Stimulated activated CD8-positive, alpha-beta memory T cell treated with anti-CD3 and anti-CD28 coated beads, Interleukin-4, amount 100 ng/mL, for 4 hours (primary cell): ENCODE measurements around the gene VDAC2.

ENCODE experiments used
- DNase-seq, 2 donors: peaks; one replicate each; pipeline ENCODE4 v3.0.0-alpha.2; 2020; ENCODE audit warnings: low read depth in 2 of 2, low spot score in 1 of 2

The VDAC2 gene

DNA sequence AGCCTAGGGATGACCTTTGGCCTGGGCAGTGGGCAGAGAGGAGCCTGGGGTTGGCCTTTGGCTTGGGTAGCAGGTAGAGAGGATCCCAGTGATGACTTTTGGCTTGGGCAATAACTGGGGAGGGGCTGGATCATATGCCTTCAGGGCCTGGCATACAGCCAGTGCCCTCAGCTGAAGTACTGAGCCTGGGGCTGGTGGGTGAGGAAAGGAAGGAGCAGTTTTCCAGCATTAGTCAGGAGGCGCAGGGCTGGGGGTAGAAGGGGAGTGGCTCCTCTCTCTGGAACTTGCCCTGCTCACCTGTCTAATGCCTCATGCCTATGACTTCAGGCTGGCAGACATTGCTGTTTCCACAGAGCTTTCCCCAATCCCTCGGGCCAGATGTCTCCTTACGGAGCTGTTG is 40.3 kb downstream of the VDAC2 start:
- no peak for DNase-seq

DNA sequence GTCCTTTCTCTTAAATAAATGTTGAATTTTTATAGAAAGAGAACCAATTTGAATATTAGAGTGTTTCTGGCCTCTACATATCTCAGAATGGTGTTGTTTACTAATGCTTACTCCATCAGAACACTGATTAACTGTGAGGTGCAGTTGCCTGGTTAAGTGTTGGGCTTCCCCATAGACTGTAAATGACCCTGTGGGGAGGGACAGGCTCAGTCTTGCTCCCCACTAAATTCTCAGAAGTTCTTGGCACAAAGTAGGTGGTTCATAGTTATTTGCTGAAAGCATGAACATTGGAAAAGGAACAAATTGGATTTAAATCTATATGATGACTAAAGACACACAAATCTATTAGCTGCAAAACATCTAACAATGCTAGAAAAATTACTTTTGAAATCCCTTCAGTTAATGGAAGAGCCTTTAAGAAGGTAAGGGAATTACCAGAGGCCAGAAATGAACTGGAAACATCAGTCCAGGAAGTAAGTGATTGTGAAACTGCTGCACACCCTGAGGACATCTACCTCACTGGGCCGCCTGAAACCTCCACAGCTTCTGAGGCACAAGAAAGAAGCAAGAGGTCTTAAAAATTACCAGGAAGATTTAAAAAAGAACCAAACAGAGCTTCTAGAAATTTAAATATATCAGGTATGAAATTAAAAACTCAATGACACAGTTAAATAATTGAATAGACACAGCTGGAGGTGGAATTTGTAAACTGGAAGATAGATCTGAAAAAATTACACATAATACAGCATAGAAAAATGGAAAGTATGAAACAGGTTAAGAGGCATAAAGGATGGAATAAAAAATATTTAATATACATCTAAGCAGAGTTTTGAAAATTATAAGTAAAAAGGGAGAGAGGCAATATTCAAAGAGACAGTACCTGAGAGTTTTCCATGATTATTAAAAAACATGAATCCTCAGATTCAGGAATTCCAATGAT is 43.0 kb downstream of the VDAC2 start:
- DNase-seq, result no peak

DNA sequence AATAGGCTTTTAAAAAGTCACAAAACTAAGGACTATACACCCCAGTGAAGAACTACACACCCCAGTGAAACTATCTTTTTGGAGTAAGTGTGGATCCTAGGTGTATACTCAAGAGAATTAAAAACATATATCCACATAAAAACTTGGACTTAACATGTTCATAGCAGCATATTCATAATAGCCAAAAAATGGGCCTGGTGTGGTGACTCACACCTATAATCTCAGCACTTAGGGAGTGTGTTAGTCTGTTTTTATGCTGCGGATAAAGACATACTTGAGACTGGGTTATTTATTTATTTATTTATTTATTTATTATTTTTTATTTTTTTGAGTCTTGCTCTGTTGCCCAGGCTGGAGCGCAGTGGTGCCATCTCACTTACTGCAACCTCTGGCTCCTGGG is 44.1 kb downstream of the VDAC2 start:
- no peak for DNase-seq

DNA sequence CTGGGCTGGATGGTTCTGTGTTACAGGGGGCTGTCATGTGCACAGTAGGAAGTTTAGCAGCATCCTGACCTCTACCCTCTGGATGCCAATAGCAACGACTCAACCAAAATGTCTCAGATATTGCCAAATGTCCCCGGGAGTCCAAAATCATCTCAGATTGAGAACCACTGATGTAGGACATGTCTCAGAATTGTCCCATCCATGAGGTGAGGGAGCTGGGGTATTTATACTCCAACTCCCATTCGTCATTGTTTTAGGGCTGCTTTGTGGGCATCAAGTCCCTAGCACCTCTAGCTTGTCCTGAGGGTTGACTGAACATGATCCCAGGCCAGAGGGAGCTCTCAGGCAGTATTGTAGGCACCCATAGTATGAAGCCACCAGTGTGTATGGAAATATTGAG is 50.4 kb downstream of the VDAC2 start:
- no peak for DNase-seq

DNA sequence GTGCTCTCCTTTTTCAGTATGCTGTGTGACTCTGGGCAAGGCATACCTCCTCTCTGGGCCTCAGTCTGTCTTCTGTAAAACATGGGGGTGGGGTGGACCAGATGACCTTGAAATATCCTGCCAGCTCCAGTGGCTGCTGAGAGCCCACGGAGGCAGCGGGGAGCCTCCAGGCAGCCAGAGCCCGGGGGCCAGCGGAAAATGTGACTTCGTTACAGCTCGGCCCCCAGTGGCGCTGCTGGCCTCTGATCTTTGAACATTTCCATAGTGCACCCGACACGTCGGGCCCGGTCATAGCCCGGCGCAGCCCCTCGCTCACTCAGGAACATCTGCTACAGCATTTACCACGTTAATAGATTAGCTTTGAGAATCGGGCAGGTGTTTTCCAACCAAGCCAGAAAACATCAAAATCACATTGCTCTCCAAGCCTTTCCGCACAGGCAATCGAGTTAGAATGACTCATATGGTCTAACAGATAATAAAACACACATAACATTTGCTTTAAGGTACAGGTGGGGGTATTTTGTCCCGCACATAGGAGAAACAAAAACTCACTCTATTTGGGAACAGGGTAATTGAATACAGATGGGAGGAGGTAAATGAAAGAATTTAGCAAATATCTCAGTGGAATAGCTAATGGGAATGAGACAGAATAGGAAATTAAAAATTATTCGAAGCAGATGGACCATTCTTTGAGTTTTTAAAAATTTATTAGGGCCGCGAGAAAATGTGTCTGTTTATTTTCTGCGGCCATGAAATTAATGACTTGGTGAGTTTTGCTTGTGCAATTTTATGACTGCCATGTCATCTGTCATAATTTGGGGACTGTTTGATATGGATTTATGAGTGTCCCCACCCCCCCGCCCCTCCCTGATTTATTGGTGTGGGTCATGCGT is 51.5 kb downstream of the VDAC2 start:
- DNase-seq, result no peak

DNA sequence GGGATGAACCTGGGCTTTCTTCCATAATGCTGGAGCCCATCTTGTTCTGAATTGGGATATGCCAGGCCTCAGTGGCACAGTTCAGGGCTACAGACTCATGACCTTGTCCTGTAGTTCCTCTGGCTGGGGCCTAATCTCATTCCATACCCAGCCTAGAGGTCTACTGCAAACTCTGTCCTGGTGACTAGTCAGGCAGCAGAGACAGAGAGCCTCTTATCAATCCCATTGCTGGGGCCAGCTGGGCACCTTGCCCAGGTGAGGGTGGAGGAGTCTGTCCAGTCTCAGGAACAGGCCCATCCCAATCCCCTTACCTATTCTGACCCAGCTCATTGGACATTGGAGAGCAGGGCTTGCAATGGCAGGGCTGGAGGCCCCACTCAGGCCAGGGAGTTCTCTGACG is 53.2 kb downstream of the VDAC2 start:
- no peak for DNase-seq

DNA sequence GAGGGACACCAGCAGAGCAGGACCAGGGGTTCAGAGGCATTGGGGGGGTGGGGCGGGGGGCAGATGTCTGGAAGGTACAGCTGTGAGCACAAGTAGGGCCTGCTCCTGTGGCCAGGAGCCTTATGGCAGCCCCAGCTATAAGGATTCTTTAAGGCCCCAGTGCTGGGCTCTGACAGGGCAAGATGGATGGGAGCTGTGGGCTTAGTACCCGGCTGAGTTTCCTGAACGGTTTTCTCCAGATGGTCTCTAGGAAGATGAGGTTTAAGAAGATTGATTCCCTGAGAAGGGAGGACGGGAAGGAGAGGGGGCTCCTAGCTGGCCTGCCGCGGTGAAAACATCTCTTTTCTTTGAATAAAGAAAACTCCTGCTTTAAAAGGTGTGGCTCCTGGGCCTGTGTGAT is 55.3 kb downstream of the VDAC2 start:
- no peak for DNase-seq

DNA sequence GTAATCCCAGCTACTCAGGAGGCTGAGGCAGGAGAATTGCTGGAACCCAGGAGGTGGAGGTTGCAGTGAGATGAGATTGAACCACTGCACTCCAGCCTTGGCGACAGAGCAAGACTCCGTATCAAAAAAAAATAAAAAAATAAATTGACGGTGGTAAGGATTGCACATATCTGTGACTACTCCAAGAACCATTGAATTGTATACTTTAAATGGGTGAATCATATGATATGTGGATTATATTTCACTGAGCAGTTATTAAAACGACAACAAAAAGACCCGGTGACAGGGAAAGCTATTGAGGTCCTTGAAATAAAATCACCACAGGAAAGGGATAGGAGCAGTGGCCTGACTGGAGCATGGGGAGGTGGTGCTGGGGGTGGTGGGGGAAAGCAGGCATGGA is 56.3 kb downstream of the VDAC2 start:
- DNase-seq, result no peak

DNA sequence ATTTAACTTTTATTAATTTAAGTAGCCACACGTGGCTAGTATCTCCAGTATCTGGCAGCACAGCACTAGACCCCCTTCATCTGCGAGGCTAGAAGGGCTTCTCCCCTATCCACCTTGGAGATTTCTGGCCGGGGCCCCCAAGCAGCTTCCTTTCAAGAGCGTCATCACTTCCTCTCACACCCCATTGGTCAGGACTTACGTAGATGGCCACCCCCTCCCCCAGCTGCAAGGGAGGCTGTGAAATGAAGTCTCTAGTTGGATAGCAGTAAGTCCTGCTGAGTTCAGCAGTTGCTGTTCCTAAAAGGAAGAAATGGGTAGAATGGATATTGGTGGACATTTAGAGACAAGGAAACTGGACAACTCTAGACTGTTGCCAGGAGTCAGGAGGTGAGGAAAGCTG is 59.0 kb downstream of the VDAC2 start:
- no peak for DNase-seq

DNA sequence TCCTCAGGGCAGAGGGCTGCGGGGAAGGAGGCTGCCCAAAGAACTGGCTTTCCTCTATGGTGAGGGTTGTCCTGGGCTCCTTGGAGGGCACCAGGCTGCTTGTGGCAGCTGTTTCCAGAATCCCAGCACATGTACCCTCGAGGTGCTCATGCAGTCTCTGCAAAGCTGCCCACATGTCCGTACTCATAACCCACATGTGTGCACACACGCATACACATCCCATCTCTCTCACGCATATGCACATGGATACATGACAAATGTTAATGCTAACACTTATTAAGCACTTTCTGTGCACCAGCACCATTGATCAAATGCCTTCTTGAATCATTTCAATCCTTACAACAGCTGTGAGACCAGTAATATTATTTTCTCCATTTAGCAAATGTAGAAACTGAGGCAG is 61.5 kb downstream of the VDAC2 start:
- DNase-seq, result no peak

DNA sequence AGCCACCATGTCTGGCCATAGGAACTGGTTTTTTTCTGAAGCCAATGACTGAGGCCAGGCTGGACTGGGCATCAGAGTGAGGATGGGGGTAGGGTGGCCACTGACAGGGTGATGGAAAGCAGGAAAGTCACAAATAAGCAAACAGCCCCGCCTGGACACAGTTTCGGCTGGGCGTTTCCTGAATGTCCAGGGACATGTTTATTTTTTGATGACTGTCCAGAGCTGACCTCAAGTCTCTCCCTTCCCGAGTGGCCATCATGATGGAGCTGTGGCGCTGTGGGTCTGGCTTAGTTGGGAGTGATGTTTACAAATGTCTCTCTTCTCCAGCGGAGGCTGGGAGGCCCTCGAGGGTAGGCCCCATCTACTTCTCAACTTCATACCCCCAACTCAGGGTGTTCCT is 62.3 kb downstream of the VDAC2 start:
- DNase-seq, result no peak

DNA sequence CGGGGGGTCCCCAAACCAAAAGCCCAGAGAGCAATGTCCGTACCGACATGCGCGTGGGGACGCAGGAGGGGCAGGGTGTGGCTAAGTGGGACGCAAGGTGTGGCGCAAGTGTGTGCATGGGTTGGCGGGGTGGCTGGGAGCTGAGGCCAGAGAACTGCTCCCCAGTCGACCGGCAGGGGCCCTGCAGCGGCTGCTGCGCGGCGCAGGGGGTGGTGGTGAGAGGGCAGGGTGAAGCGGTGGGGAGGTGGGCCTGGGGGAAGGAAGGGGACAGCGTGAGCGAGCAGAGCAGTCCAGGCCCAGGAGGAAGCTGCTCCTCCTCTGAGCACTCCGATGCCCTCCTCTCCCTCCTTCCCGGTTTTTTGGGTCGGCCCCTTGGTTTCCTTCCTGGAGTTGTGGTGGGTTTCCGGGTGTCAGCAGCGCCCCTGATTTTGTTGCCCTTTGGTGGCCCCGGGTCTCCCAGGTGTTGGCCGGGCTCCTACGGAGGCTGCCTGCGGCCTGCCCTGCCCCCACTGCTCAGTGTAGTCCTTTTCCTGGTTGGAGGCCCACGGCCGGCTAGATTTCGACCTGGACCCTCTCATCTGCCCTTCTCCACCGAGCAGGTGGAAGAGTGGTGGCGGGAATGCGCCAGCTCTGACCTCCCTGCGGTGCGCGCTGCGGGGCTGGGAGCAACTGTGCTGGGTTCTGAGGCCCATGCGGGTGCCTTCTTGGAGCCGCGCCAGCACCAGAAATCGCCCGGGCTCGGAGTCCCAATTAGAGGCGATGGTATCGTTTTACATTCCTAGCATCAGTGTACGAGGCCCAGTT is 65.7 kb downstream of the VDAC2 start:
- DNase-seq, result no peak

DNA sequence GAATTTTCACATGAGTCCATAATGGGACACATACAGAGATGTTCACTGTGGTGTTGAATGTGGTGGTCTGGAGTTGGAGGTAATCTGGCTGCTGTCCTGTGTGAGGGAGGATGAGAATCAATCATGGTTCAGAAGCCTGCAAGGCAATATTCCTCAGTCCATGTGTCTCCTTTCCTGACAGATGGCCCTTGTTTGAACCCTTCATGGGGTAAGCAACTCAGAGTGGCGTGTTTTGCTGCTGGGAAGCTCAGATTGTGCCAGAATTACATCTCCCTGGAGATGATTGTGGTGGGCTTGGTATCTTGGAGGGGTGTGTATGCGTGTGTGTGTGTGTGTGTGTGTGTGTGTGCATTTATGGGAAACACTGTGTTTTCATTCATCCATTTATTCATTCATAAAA is 69.6 kb downstream of the VDAC2 start:
- no peak for DNase-seq
